Left cardiac atrium (tissue), 4 donors: ENCODE measurements around the gene ZNF639. TPM values are rescaled to one million over a fixed set of nuclear protein-coding genes. Genes with fewer than 3 reads are reported as not detected.
A peak's percentile ranks its signal among the peaks of the same experiment; 100 is the strongest.
"Not testable (repeated sequence)": the region's sequence is repeated elsewhere in the genome, so short reads cannot be mapped to it uniquely, and the experiment has no call there.

Experiments used
- ATAC-seq, 2 donors: fragments of 200-7000 bp; cut with Tn5 transposase; one replicate each; pipeline ENCODE4 v1.9.1; 2020; ENCODE audit warnings: mild to moderate bottlenecking in 2 of 2, moderate library complexity in 2 of 2
- DNase-seq: peaks from one replicate; pipeline ENCODE4 v3.0.0-alpha.2; 2020
- intact Hi-C, 2 donors: fragments of 100-400 bp; cut with DNase I; formaldehyde crosslinking; loops; one replicate each; pipeline versions ENCODE4 v1.14.1 to v1.15.1; 2022 to 2023
- long read RNA-seq: library from polyadenylated mRNA; unstranded; transcript quantifications from one replicate; pipeline ENCODE4 v2.0.0, GENCODE V29; 2021
- total RNA-seq, 2 donors: library from RNA; stranded (reverse); fragmentation: NEBNext Ultra II Directional; extraction: Animal tissue kit (Norgen Biotek cat#: 25700); gene quantifications; one replicate each; pipeline ENCODE4 v1.2.1, GENCODE V29; 2021
- donor health status: DM: no; HTN: yes; CAD: no.
- donor health status: DM: no; HTN: yes; CAD: no; lungs with severe emphysema.
- donor health status: DM: yes; HTN: yes; CAD: no.
- donor health status: Dilated cardiomyopathy.

The ZNF639 gene
- 10 to 100 TPM; 23.5 to 39.4 TPM for total RNA-seq
- long read RNA-seq, full-length matches to known transcripts = 4 of 8 reads
- long read RNA-seq, partial matches to known transcripts = 1 of 8 reads
- long read RNA-seq, other reads (novel, unspliced or antisense) = 3 of 8 reads

GRCh38 chr3:179322286-179323196 is at the start of gene ZNF639:
ZNF639 (plus strand) TSS chr3:179323031; CDS start chr3:179328294, 5,263 bp downstream.
- ATAC-seq = peak; percentile 90 to 92
- intact Hi-C loops = no loop called here
- DNase-seq = peak; percentile 87

- intact Hi-C loops = not testable (repeated sequence)
Observed at GRCh38 chr3:179274434-179274833, 48.4 kb upstream of the ZNF639 start.

DNA sequence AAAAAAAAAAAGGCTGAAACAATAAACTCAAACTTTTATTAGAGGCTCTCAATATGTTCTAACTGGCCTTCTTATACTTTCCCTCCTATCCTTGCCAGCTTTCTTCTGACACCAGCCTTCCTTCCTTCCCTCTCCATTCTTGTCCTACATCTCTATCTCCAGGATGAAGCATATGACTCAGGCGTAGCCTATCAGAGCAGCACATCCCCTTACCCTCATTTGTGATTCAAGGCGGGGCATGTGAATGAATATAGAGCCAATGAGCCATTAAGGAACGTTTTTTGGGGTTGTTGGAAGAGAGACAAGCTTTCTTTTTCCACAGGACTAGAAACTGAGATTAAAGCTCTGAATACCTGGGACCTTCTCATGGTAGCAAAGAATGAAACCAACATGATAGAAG is 46.8 kb upstream of the ZNF639 start:
- no peak for DNase-seq
- intact Hi-C loops = no loop called here
- ATAC-seq = no peak

More at GRCh38 chr3:179274434-179274833, 48.4 kb upstream of the ZNF639 start:
- not testable (repeated sequence) for ATAC-seq, DNase-seq

DNA sequence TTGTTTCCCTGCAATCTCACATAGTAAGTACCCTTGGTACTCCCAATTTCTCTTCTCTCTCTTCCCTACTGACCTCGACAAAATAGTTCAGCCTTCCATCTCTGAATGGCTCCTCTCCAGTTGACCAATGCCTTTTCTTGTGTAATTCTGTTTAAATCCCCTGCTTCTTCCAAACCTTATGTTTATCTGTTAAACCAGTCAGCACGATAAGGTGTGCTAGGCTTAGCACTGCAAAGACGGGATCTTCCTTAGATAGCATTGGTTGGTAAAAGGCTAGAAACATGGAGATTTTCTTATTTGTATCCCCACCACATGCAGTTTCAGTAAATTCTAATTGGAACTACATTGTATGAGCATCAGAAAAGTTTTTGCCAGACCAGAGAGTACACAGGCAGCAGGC is 46.1 kb upstream of the ZNF639 start:
- ATAC-seq (no peak), DNase-seq (no peak)
- intact Hi-C loops = no loop called here

- no peak for DNase-seq
- intact Hi-C loops = no loop called here
- no peak for ATAC-seq
Observed at GRCh38 chr3:179278151-179278550, 44.7 kb upstream of the ZNF639 start.

GRCh38 chr3:179278932-179279693 is 43.7 kb upstream of the ZNF639 start:
- no peak for DNase-seq
- intact Hi-C loops = no loop called here
- ATAC-seq = no peak

DNA sequence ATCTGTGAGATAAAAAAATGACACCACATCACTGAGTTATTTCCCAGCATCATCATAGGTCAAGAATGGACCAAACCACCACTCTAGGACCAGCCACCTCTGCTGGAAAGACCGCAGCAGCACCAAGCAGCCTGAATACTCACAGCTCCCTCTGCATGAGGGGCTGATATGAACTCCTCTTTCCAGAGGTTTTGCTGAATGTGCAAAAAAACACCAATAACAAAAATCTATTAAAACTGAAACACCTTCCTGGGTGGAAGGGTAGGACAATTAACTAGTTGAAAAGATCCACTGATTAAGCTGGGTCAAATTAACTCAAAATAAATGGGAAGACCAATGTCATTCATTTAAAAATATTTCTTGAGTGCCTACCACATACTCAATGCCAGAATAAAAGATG is 43.0 kb upstream of the ZNF639 start:
- no peak for DNase-seq
- intact Hi-C loops = no loop called here
- ATAC-seq = no peak

- intact Hi-C loops = no loop called here
- no peak for DNase-seq
- ATAC-seq = no peak
Observed at GRCh38 chr3:179281825-179282224, 41.0 kb upstream of the ZNF639 start.

GRCh38 chr3:179286331-179286730 is 36.5 kb upstream of the ZNF639 start:
- intact Hi-C loops = no loop called here
- ATAC-seq = no peak
- DNase-seq = no peak

GRCh38 chr3:179288845-179289244 is 34.0 kb upstream of the ZNF639 start:
- no peak for ATAC-seq
- intact Hi-C loops = no loop called here
- DNase-seq = no peak

- ATAC-seq (no peak), DNase-seq (no peak)
- intact Hi-C loops = no loop called here
Observed at GRCh38 chr3:179289295-179289694, 33.5 kb upstream of the ZNF639 start.

DNA sequence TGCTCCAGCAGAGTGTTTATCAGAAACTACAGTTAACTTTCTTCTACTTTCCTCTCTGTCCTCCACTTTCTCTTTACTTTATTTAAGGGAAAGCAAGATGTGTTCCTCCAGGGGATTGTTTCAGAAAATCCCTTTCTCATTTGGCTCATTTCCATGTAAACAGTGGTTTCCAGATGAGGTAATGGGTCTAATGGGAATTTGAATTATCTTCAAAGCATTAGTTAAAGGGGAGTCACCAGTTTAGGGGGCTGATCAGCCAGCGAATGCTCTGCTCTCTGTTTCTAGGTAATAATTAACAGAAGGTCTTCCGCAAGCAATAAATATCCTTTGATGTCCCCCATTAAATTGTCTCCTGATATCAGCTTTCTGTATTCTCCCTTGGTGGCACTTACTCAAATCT is 30.4 kb upstream of the ZNF639 start:
- DNase-seq = no peak
- intact Hi-C loops = no loop called here
- ATAC-seq = no peak

- ATAC-seq = no peak
- DNase-seq = no peak
- intact Hi-C loops = no loop called here
Observed at GRCh38 chr3:179297971-179298725, 24.7 kb upstream of the ZNF639 start.

DNA sequence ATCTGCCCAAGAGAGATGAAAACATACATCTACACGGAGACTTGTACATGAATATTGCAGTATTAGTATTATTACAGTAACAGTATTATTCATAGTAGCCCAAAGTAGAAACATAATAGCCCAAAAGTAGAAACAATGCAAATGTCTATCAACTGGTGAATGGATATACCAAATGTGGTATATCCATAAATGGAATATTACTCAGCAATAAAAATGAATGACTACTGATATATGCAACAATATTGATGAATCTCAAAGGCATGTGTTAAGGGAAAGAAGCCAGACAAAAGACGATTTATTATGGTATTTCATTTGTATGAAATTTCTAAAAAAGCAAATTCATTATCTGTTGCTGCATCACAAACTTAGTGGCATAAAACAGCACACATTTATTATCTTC is 23.5 kb upstream of the ZNF639 start:
- DNase-seq (no peak), ATAC-seq (no peak)
- intact Hi-C loops = no loop called here

DNA sequence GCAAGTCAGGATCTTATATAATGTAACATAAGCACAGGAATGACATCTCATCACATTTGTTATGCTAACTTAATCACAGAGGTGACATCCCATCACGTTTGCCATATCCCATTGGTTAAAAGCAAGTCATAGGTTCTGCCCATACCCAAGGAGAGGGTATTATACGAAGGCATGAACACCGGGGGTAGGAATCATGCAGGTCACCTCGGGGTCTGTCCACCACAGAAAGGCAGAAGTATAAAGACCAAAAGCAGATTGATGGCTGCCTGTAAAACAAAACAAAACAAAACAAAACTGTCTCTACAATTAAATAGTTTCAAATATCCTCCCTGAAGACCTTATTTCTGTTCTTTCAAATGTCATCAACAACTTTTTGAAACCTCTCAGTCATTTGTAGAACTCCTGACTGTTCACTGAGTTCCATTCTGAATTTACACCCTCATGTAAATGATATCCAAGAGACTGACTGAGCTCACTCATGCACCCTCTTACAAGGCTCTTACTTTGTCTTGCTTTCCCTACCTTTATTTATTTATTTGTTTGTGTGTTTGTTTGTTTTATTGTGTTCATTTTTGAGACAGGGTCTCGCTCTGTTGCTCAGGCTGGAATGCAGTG is 22.7 kb upstream of the ZNF639 start:
- DNase-seq (no peak), ATAC-seq (no peak)
- intact Hi-C loops = loop anchor here in 1 of 2 donors (5.0 kb wide), 1 partner anchor 163 kb away; no protein-coding TSS in a partner anchor

DNA sequence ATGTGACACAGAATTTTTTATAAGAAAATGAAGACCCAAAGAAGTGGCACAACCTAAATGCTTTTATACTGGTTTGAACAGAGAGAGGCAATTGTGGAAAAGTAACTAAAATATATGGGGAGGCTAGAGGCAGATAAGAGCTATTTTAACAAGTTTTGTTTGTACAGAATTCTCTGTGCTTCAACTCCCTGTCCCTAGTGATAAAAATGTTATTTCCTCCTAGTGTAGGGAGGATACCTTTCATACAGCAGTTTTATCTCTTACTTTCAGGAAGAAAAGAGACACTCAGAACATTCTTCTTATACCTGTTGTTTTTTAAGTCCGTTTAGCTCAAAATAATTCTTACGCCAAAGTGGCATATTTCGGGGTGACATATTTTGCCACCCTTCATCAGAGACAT is 21.2 kb upstream of the ZNF639 start:
- no peak for ATAC-seq
- intact Hi-C loops = loop anchor here in 1 of 2 donors (5.0 kb wide), 1 partner anchor 164 kb away; no protein-coding TSS in a partner anchor
- DNase-seq = no peak

- intact Hi-C loops = loop anchor here in 1 of 2 donors (5.0 kb wide), 1 partner anchor 165 kb away; no protein-coding TSS in a partner anchor
- no peak for ATAC-seq
- no peak for DNase-seq
Observed at GRCh38 chr3:179302111-179302510, 20.7 kb upstream of the ZNF639 start.

GRCh38 chr3:179304605-179305004 is 18.2 kb upstream of the ZNF639 start:
- ATAC-seq (no peak), DNase-seq (no peak)
- intact Hi-C loops = loop anchor here in 1 of 2 donors (5.0 kb wide), 1 partner anchor 167 kb away; no protein-coding TSS in a partner anchor

GRCh38 chr3:179307362-179307761 is 15.5 kb upstream of the ZNF639 start:
- ATAC-seq = not testable (repeated sequence)

More at GRCh38 chr3:179307362-179307761, 15.5 kb upstream of the ZNF639 start:
- DNase-seq, intact Hi-C loops: not testable (repeated sequence)
